Effector memory CD8-positive, alpha-beta T cell (primary cell): ENCODE results near the gene BTN1A1.

Experiments
- ATAC-seq: fragments of 150-1000 bp; cut with Tn5 transposase; replicated peaks from 2 replicates; pipeline ENCODE4 v1.10.0; 2021; ENCODE audit warnings: mild to moderate bottlenecking, moderate library complexity
- DNase-seq, 3 experiments: peaks; one replicate each; pipeline ENCODE4 v3.0.0; 2021
- H3K27ac Mint-ChIP-seq, 2 donors: one replicate each; pipeline ENCODE4 v1.8.0; 2022; ENCODE audit warnings: mild to moderate bottlenecking in 2 of 2, mixed read lengths in 2 of 2, moderate library complexity in 2 of 2
- H3K27me3 Mint-ChIP-seq, 2 donors: one replicate each; pipeline ENCODE4 v1.8.0; 2022; ENCODE audit warnings: mixed read lengths in 2 of 2
- H3K36me3 Mint-ChIP-seq: one replicate; pipeline ENCODE4 v1.8.0; 2022; ENCODE audit warnings: mild to moderate bottlenecking, moderate library complexity, mixed read lengths; ENCODE audit not compliant: insufficient read depth
- H3K4me1 Mint-ChIP-seq, 2 donors: one replicate each; pipeline ENCODE4 v1.8.0; 2022; ENCODE audit warnings: low read depth in 2 of 2, mixed read lengths in 2 of 2
- H3K4me3 Mint-ChIP-seq, 2 donors: one replicate each; pipeline ENCODE4 v1.8.0; 2022; ENCODE audit warnings: mild to moderate bottlenecking in 2 of 2, mixed read lengths in 2 of 2, moderate library complexity in 2 of 2
- H3K9me3 Mint-ChIP-seq, 2 donors: one replicate each; pipeline ENCODE4 v1.8.0; 2022; ENCODE audit warnings: mixed read lengths in 2 of 2

The BTN1A1 gene

GRCh38 chr6:26524722-26525370 is 24.7 kb downstream of the BTN1A1 start:
- peak overlapping the region in 1 of 2 donors; percentile 30 for H3K27ac Mint-ChIP-seq
- ATAC-seq = no peak
- H3K4me3 Mint-ChIP-seq = no peak overlapping the region
- H3K4me1 Mint-ChIP-seq = peaks cover 22 to 28% of the 10 kb centered on the region in 2 donors
- H3K36me3 Mint-ChIP-seq = peaks cover 35% of the 10 kb centered on the region
- H3K27me3 Mint-ChIP-seq = no peaks in the 10 kb centered on the region
- H3K9me3 Mint-ChIP-seq = no peaks in the 10 kb centered on the region
- DNase-seq = no peak

GRCh38 chr6:26525838-26526237 is 25.7 kb downstream of the BTN1A1 start:
- H3K27me3 Mint-ChIP-seq = no peaks in the 10 kb centered on the region
- DNase-seq (no peak), ATAC-seq (no peak)
- H3K36me3 Mint-ChIP-seq = peaks cover 28% of the 10 kb centered on the region
- H3K9me3 Mint-ChIP-seq = no peaks in the 10 kb centered on the region
- H3K4me1 Mint-ChIP-seq = peaks cover 19 to 27% of the 10 kb centered on the region in 2 donors
- no peak overlapping the region for H3K27ac Mint-ChIP-seq
- H3K4me3 Mint-ChIP-seq = no peak overlapping the region

GRCh38 chr6:26526928-26527327 is 26.8 kb downstream of the BTN1A1 start:
- DNase-seq = no peak
- H3K27me3 Mint-ChIP-seq = no peaks in the 10 kb centered on the region
- no peak for ATAC-seq
- H3K36me3 Mint-ChIP-seq = peaks cover 27% of the 10 kb centered on the region
- H3K4me3 Mint-ChIP-seq = no peak overlapping the region
- H3K4me1 Mint-ChIP-seq = peaks cover 19 to 24% of the 10 kb centered on the region in 2 donors
- no peaks in the 10 kb centered on the region for H3K9me3 Mint-ChIP-seq
- H3K27ac Mint-ChIP-seq = no peak overlapping the region

GRCh38 chr6:26530203-26530602 is 30.1 kb downstream of the BTN1A1 start:
- ATAC-seq (no peak), DNase-seq (no peak)
- Mint-ChIP-seq H3K27ac (no peak overlapping the region), H3K4me3 (no peak overlapping the region), H3K4me1 (peaks cover 26 to 28% of the 10 kb centered on the region in 2 donors), H3K27me3 (peaks cover 0 to 6% of the 10 kb centered on the region in 2 donors), H3K9me3 (no peaks in the 10 kb centered on the region), H3K36me3 (peaks cover 33% of the 10 kb centered on the region)

- H3K27ac Mint-ChIP-seq = peak overlapping the region; percentile 100
- H3K9me3 Mint-ChIP-seq = no peaks in the 10 kb centered on the region
- H3K27me3 Mint-ChIP-seq = peaks cover 0 to 6% of the 10 kb centered on the region in 2 donors
- no peak for DNase-seq
- no peak for ATAC-seq
- H3K36me3 Mint-ChIP-seq = peaks cover 36% of the 10 kb centered on the region
- H3K4me1 Mint-ChIP-seq = peaks cover 32 to 36% of the 10 kb centered on the region in 2 donors
- peak overlapping the region; percentile 100 for H3K4me3 Mint-ChIP-seq
These were observed 31.8 kb downstream of the BTN1A1 start for GRCh38 chr6:26531897-26532296.

- DNase-seq (peak; percentile 92 to 95 (median 94)), ATAC-seq (peak; percentile 46)
- Mint-ChIP-seq H3K4me1 (peaks cover 42 to 46% of the 10 kb centered on the region in 2 donors), H3K27ac (peak overlapping the region; percentile 100), H3K9me3 (peaks cover 0 to 3% of the 10 kb centered on the region in 2 donors), H3K27me3 (peaks cover 7 to 13% of the 10 kb centered on the region in 2 donors), H3K36me3 (peaks cover 46% of the 10 kb centered on the region), H3K4me3 (peak overlapping the region; percentile 100)
These were observed 32.8 kb downstream of the BTN1A1 start for GRCh38 chr6:26532699-26533531.

GRCh38 chr6:26533532-26533931 is 33.4 kb downstream of the BTN1A1 start:
- DNase-seq = no peak
- peaks cover 48 to 51% of the 10 kb centered on the region in 2 donors for H3K4me1 Mint-ChIP-seq
- H3K36me3 Mint-ChIP-seq = peaks cover 52% of the 10 kb centered on the region
- H3K9me3 Mint-ChIP-seq = peaks cover 0 to 5% of the 10 kb centered on the region in 2 donors
- no peak for ATAC-seq
- H3K4me3 Mint-ChIP-seq = peak overlapping the region; percentile 100
- peak overlapping the region; percentile 100 for H3K27ac Mint-ChIP-seq
- peaks cover 9 to 17% of the 10 kb centered on the region in 2 donors for H3K27me3 Mint-ChIP-seq

- ATAC-seq = no peak
- peaks cover 53 to 55% of the 10 kb centered on the region in 2 donors for H3K4me1 Mint-ChIP-seq
- H3K27me3 Mint-ChIP-seq = peaks cover 9 to 17% of the 10 kb centered on the region in 2 donors
- peaks cover 0 to 5% of the 10 kb centered on the region in 2 donors for H3K9me3 Mint-ChIP-seq
- no peak overlapping the region for H3K4me3 Mint-ChIP-seq
- H3K36me3 Mint-ChIP-seq = peaks cover 61% of the 10 kb centered on the region
- no peak overlapping the region for H3K27ac Mint-ChIP-seq
- DNase-seq = no peak
These were observed 34.8 kb downstream of the BTN1A1 start for GRCh38 chr6:26534681-26535465.

GRCh38 chr6:26536571-26537159 is 36.6 kb downstream of the BTN1A1 start:
- ATAC-seq = no peak

GRCh38 chr6:26537160-26537845 is 37.2 kb downstream of the BTN1A1 start:
- Mint-ChIP-seq H3K4me3 (peak overlapping the region; percentile 94 to 98), H3K4me1 (peaks cover 58 to 63% of the 10 kb centered on the region in 2 donors), H3K27ac (peak overlapping the region; percentile 100), H3K36me3 (peaks cover 62% of the 10 kb centered on the region), H3K9me3 (peaks cover 0 to 5% of the 10 kb centered on the region in 2 donors), H3K27me3 (peaks cover 9 to 17% of the 10 kb centered on the region in 2 donors)
- DNase-seq (peak; percentile 92 to 96 (median 93)), ATAC-seq (peak; percentile 70)

More at GRCh38 chr6:26536571-26537159, 36.6 kb downstream of the BTN1A1 start:
- H3K4me1 Mint-ChIP-seq = peaks cover 61 to 64% of the 10 kb centered on the region in 2 donors
- H3K36me3 Mint-ChIP-seq = peaks cover 64% of the 10 kb centered on the region
- peaks cover 0 to 5% of the 10 kb centered on the region in 2 donors for H3K9me3 Mint-ChIP-seq
- H3K4me3 Mint-ChIP-seq = peak overlapping the region; percentile 94 to 98
- DNase-seq = peak in 1 of 3 experiments; percentile 20
- peaks cover 9 to 17% of the 10 kb centered on the region in 2 donors for H3K27me3 Mint-ChIP-seq
- peak overlapping the region; percentile 100 for H3K27ac Mint-ChIP-seq

- ATAC-seq (peak; percentile 63), DNase-seq (peak; percentile 85 to 92 (median 88))
- Mint-ChIP-seq H3K9me3 (peaks cover 0 to 5% of the 10 kb centered on the region in 2 donors), H3K4me3 (peak within 1 kb of the TSS; percentile 94 to 98), H3K27ac (peak within 1 kb of the TSS; percentile 100), H3K4me1 (peaks cover 55 to 59% of the 10 kb centered on the region in 2 donors), H3K27me3 (peaks cover 9 to 12% of the 10 kb centered on the region in 2 donors), H3K36me3 (peaks cover 62% of the 10 kb centered on the region)
These were observed 37.9 kb downstream of the BTN1A1 start, which contains the start of gene HMGN4 for GRCh38 chr6:26537846-26538571. Gene HMGN4 (plus strand): TSS chr6:26538366. CDS start chr6:26545207, 6,841 bp downstream.

GRCh38 chr6:26538572-26538902 is 38.4 kb downstream of the BTN1A1 start:
- Mint-ChIP-seq H3K9me3 (peaks cover 0 to 5% of the 10 kb centered on the region in 2 donors), H3K4me3 (peak overlapping the region; percentile 94 to 98), H3K27ac (peak overlapping the region; percentile 100), H3K27me3 (peaks cover 9 to 10% of the 10 kb centered on the region in 2 donors), H3K4me1 (peaks cover 50 to 56% of the 10 kb centered on the region in 2 donors), H3K36me3 (peaks cover 62% of the 10 kb centered on the region)
- ATAC-seq (no peak), DNase-seq (no peak)
